H54 (cell line): ENCODE measurements around the gene ACOX1.

Experiments used
- DNase-seq: peaks from one replicate; pipeline ENCODE4 v3.0.0; 2011; ENCODE audit warnings: low spot score, mixed read lengths; ENCODE audit not compliant: insufficient read length
- FAIRE-seq: peaks from 3 replicates; lab custom pipeline; 2011; peaks lifted over from hg19 to GRCh38; lab: Jason Lieb, UNC
- POLR2A ChIP-seq: IDR thresholded peaks from 2 replicates; pipeline ENCODE4 v1.6.1; 2011; ENCODE audit warnings: low read depth, mild to moderate bottlenecking, low read length

Gene ACOX1

GRCh38 chr17:75978938-75979704 lies at the start of gene ACOX1, which contains the start of gene TEN1:
Gene ACOX1, minus strand, starts transcription at chr17:75979166. Its CDS starts 93 bp downstream, at chr17:75979073.
Gene TEN1, plus strand, starts transcription at chr17:75979240. Its CDS starts 6,953 bp downstream, at chr17:75986193.
- DNase-seq (peak; percentile 96), FAIRE-seq (peak; percentile 20)
- peak; percentile 96 for TF ChIP-seq POLR2A

- no peak for DNase-seq
- no peak for FAIRE-seq
- no peak for TF ChIP-seq POLR2A
Observed at GRCh38 chr17:76027159-76027839, 48.3 kb upstream of the ACOX1 start, which contains the start of gene EVPL. Gene EVPL, minus strand, starts transcription at chr17:76027306. Its CDS starts 108 bp downstream, at chr17:76027198.

GRCh38 chr17:76026714-76027158 lies 47.8 kb upstream of the ACOX1 start:
- no peak for TF ChIP-seq POLR2A
- DNase-seq = no peak

GRCh38 chr17:76025294-76025693 lies 46.3 kb upstream of the ACOX1 start:
- no peak for FAIRE-seq
- TF ChIP-seq POLR2A = no peak

More at GRCh38 chr17:76026714-76027158, 47.8 kb upstream of the ACOX1 start:
- no peak for FAIRE-seq

GRCh38 chr17:76024353-76024752 lies 45.4 kb upstream of the ACOX1 start:
- FAIRE-seq (no peak), DNase-seq (no peak)
- TF ChIP-seq POLR2A = no peak

More at GRCh38 chr17:76025294-76025693, 46.3 kb upstream of the ACOX1 start:
- no peak for DNase-seq

- TF ChIP-seq POLR2A = no peak
- DNase-seq = no peak
- no peak for FAIRE-seq
Observed at GRCh38 chr17:76023900-76024237, 44.9 kb upstream of the ACOX1 start.

GRCh38 chr17:76022973-76023899 lies 44.3 kb upstream of the ACOX1 start:
- no peak for TF ChIP-seq POLR2A
- no peak for FAIRE-seq
- DNase-seq = no peak

- DNase-seq = no peak
- no peak for TF ChIP-seq POLR2A
- no peak for FAIRE-seq
Observed at GRCh38 chr17:76022285-76022684, 43.3 kb upstream of the ACOX1 start.

- FAIRE-seq (no peak), DNase-seq (no peak)
- no peak for TF ChIP-seq POLR2A
Observed at GRCh38 chr17:76019833-76020467, 41.0 kb upstream of the ACOX1 start.

GRCh38 chr17:76018801-76019200 lies 39.8 kb upstream of the ACOX1 start:
- DNase-seq (no peak), FAIRE-seq (no peak)
- TF ChIP-seq POLR2A = no peak

- DNase-seq = no peak
- FAIRE-seq = no peak
- no peak for TF ChIP-seq POLR2A
Observed at GRCh38 chr17:76018340-76018680, 39.3 kb upstream of the ACOX1 start.

GRCh38 chr17:76017481-76018339 lies 38.7 kb upstream of the ACOX1 start:
- DNase-seq = no peak
- no peak for FAIRE-seq
- TF ChIP-seq POLR2A = no peak
